ENCODE results near the gene CMBL. TPM values are rescaled to one million over a fixed set of nuclear protein-coding genes. Genes with fewer than 3 reads are reported as not detected.
A peak's percentile ranks its signal among the peaks of the same experiment; 100 is the strongest.

CMBL gene
- total RNA-seq, 1 experiment from 2014 or later: 12.6 TPM

GRCh38 chr5:10353241-10354047 is 45.7 kb upstream of the CMBL start, which contains the start of gene MARCHF6:
Gene MARCHF6, plus strand, starts transcription at chr5:10353695. Its CDS starts 204 bp downstream, at chr5:10353899.
- TF ChIP-seq CTCF (conservative IDR thresholded peaks at IDR 0.05): no peak
- Histone ChIP-seq H3K79me2 (ENCODE audit: insufficient read depth, low read length) (peaks cover 12% of the 10 kb centered on the region; the same call in 1 of the 2 replicates), H2AFZ (ENCODE audit: low read length) (no peak within 1 kb of the TSS)

More at GRCh38 chr5:10353241-10354047, 45.7 kb upstream of the CMBL start, which contains the start of gene MARCHF6:
- Histone ChIP-seq H3T11ph (ENCODE audit: low read length) (no peak within 1 kb of the TSS), H2BK120ac (ENCODE audit: low read depth, low read length, poor library complexity, severe bottlenecking) (peak within 1 kb of the TSS; percentile 29), H2BK5ac (ENCODE audit: insufficient read length, low read length) (peak within 1 kb of the TSS; percentile 46), H4K20me1 (ENCODE audit: control insufficient read depth, insufficient read depth, insufficient read length) (no peaks in the 10 kb centered on the region), H3K9ac (ENCODE audit: extremely low read depth, insufficient read length, low read length) (peak within 1 kb of the TSS; percentile 81), H3K4me2 (ENCODE audit: insufficient read depth, insufficient read length, low read length) (peak within 1 kb of the TSS; percentile 84), H2AK5ac (ENCODE audit: insufficient read length, low read length) (no peak within 1 kb of the TSS), H3K79me1 (ENCODE audit: insufficient read depth, low read depth, low read length, poor library complexity, severe bottlenecking) (no peaks in the 10 kb centered on the region), H3K4me1 (ENCODE audit: insufficient read depth, low read length) (peaks cover 6% of the 10 kb centered on the region; the same call in 1 of the 2 replicates), H4K8ac (replicated peaks; ENCODE audit: insufficient read length, low read depth, low read length) (no peak within 1 kb of the TSS), H2BK15ac (ENCODE audit: low read depth, low read length) (no peak within 1 kb of the TSS; the same call in 1 of the 2 replicates), H3K23ac (ENCODE audit: insufficient read length, low read depth, low read length) (no peak within 1 kb of the TSS), H4K91ac (ENCODE audit: insufficient read length, low read depth, low read length) (no peak within 1 kb of the TSS), H3K14ac (ENCODE audit: insufficient read depth, low read length) (peak within 1 kb of the TSS; percentile 94), H4K5ac (ENCODE audit: insufficient read length, low read depth, low read length) (no peak within 1 kb of the TSS), H3K56ac (ENCODE audit: insufficient read length, low read depth, low read length) (no peak within 1 kb of the TSS), H3K27ac (ENCODE audit: insufficient read length, low read depth, low read length) (peak within 1 kb of the TSS; percentile 52), H2BK20ac (ENCODE audit: low read depth, low read length, poor library complexity, severe bottlenecking) (no peak within 1 kb of the TSS), H3K9me3 (ENCODE audit: control insufficient read depth, low read depth, low read length) (no peaks in the 10 kb centered on the region), H3K18ac (ENCODE audit: insufficient read length, low read depth, low read length) (peak within 1 kb of the TSS; percentile 86), H2BK12ac (ENCODE audit: insufficient read length, low read depth, low read length) (peak within 1 kb of the TSS; percentile 84), H3K4ac (ENCODE audit: low read depth, low read length) (peak within 1 kb of the TSS; percentile 57; the same call in 1 of the 2 replicates), H3K27me3 (ENCODE audit: insufficient read depth, low read length) (no peaks in the 10 kb centered on the region), H3K23me2 (ENCODE audit: insufficient read length, low read depth, low read length, poor library complexity, severe bottlenecking) (peaks cover 11% of the 10 kb centered on the region)
- Mint-ChIP-seq H3K36me3 (ENCODE audit: insufficient read depth in 1 of 3, low read depth in 3 of 3) (no peaks in the 10 kb centered on the region), H3K4me1 (peaks cover 31 to 39% of the 10 kb centered on the region in 2 experiments), H3K4me3 (peak within 1 kb of the TSS; percentile 96 to 100), H3K27me3 (ENCODE audit: low read depth) (peaks cover 13% of the 10 kb centered on the region), H3K27ac (peak within 1 kb of the TSS; percentile 99 to 100 (median 99)), H3K9me3 (no peaks in the 10 kb centered on the region)
- no CpG with 5 or more reads among the region's 92 CpGs for WGBS (ENCODE audit: extremely low coverage, insufficient read length, low lambda C conversion rate)
- DNase-seq: peak; percentile 96
